ENCODE data around the gene ZNF598. TPM values are rescaled to one million over a fixed set of nuclear protein-coding genes. Genes with fewer than 3 reads are reported as not detected.
A peak's percentile ranks its signal among the peaks of the same experiment; 100 is the strongest.

ZNF598 gene
- total and polyA plus RNA-seq, 4 donors, result 2.7 to 28.4 (median 16.2) TPM

DNA sequence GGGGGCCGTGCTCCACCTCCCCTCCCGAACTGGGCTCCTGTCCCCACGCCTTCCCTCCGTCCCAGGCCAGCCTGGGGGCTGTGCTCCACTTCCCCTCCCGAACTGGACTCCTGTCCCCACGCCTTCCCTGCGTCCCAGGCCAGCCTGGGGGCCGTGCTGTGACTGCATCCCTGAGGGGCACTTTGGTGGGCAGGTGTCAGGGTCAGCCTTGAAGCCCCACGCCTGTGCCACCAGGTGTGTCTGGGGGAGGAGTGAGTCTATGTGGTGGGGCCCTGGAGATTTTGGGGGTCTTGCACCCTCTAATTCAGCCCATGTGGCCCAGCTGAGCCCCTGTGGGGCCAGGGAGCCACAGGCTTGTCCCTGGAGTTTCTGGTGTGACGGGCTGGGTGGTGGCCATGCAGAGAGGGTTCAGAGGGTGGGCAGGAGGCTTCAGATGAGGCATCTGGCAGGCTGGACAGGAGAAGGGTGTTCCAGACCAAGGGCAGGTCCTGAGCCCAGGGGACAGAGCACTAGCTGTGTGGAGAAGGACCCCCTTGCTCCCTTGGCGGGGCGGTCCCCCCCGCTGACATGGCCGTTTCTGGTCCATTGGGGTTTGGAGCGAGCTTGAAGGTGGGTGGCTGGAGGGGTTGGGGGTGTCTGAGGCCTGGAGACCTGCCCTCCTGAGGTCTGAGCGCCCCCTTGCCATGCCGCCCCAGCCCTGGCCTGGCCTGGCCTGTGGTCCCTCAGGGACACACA is 25.2 kb upstream of the ZNF598 start:
- TF ChIP-seq, protein P1, sequence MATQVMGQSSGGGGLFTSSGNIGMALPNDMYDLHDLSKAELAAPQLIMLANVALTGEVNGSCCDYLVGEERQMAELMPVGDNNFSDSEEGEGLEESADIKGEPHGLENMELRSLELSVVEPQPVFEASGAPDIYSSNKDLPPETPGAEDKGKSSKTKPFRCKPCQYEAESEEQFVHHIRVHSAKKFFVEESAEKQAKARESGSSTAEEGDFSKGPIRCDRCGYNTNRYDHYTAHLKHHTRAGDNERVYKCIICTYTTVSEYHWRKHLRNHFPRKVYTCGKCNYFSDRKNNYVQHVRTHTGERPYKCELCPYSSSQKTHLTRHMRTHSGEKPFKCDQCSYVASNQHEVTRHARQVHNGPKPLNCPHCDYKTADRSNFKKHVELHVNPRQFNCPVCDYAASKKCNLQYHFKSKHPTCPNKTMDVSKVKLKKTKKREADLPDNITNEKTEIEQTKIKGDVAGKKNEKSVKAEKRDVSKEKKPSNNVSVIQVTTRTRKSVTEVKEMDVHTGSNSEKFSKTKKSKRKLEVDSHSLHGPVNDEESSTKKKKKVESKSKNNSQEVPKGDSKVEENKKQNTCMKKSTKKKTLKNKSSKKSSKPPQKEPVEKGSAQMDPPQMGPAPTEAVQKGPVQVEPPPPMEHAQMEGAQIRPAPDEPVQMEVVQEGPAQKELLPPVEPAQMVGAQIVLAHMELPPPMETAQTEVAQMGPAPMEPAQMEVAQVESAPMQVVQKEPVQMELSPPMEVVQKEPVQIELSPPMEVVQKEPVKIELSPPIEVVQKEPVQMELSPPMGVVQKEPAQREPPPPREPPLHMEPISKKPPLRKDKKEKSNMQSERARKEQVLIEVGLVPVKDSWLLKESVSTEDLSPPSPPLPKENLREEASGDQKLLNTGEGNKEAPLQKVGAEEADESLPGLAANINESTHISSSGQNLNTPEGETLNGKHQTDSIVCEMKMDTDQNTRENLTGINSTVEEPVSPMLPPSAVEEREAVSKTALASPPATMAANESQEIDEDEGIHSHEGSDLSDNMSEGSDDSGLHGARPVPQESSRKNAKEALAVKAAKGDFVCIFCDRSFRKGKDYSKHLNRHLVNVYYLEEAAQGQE (IDR thresholded peaks at IDR 0.05), result peak; percentile 45
- TF ChIP-seq TAF1 (conservative IDR thresholded peaks at IDR 0.05) (no peak), ZBTB33 (IDR thresholded peaks at IDR 0.05) (no peak), HNF4G (IDR thresholded peaks at IDR 0.05) (no peak), NR2F2 (IDR thresholded peaks at IDR 0.05) (no peak), FOXA2 (IDR thresholded peaks at IDR 0.05) (no peak), RAD21 (IDR thresholded peaks at IDR 0.05) (no peak), GABPA (IDR thresholded peaks at IDR 0.05 in 1 of 2, conservative IDR thresholded peaks at IDR 0.05 in 1 of 2) (no peak), RXRA (IDR thresholded peaks at IDR 0.05) (peak in 1 of 2 donors; percentile 3), YY1 (IDR thresholded peaks at IDR 0.05) (peak; percentile 26), HNF4A (conservative IDR thresholded peaks at IDR 0.05) (peak; percentile 48 to 51), EGR1 (IDR thresholded peaks at IDR 0.05; ENCODE audit: low read depth in 2 of 2) (no peak), SP1 (IDR thresholded peaks at IDR 0.05) (peak; percentile 58), JUND (IDR thresholded peaks at IDR 0.05) (no peak), FOXA1 (IDR thresholded peaks at IDR 0.05) (no peak)
- TF ChIP-seq, protein P2, sequence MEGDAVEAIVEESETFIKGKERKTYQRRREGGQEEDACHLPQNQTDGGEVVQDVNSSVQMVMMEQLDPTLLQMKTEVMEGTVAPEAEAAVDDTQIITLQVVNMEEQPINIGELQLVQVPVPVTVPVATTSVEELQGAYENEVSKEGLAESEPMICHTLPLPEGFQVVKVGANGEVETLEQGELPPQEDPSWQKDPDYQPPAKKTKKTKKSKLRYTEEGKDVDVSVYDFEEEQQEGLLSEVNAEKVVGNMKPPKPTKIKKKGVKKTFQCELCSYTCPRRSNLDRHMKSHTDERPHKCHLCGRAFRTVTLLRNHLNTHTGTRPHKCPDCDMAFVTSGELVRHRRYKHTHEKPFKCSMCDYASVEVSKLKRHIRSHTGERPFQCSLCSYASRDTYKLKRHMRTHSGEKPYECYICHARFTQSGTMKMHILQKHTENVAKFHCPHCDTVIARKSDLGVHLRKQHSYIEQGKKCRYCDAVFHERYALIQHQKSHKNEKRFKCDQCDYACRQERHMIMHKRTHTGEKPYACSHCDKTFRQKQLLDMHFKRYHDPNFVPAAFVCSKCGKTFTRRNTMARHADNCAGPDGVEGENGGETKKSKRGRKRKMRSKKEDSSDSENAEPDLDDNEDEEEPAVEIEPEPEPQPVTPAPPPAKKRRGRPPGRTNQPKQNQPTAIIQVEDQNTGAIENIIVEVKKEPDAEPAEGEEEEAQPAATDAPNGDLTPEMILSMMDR (IDR thresholded peaks at IDR 0.05; ENCODE audit: low read depth, low read length, missing input control), result no peak
- TF ChIP-seq, protein P3, sequence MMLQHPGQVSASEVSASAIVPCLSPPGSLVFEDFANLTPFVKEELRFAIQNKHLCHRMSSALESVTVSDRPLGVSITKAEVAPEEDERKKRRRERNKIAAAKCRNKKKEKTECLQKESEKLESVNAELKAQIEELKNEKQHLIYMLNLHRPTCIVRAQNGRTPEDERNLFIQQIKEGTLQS (IDR thresholded peaks at IDR 0.05), result no peak
- TF ChIP-seq, protein P4, sequence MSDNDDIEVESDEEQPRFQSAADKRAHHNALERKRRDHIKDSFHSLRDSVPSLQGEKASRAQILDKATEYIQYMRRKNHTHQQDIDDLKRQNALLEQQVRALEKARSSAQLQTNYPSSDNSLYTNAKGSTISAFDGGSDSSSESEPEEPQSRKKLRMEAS (IDR thresholded peaks at IDR 0.05), result no peak
- H3K36me3 ChIP-seq (ENCODE audit: control insufficient read depth in 4 of 4, insufficient read depth in 3 of 4, low read depth in 1 of 4, low read length in 3 of 4), result peaks cover 0 to 2% (median 0%) of the 10 kb centered on the region in 4 donors
- H3K9ac ChIP-seq (ENCODE audit: low read depth in 1 of 2, low read length in 2 of 2), result peak overlapping the region; percentile 51 to 77
- 33% methylated on average over 15 of the region's 17 CpGs for WGBS
- peak overlapping the region; percentile 91 to 98 for H3K27ac ChIP-seq (ENCODE audit: low read depth in 1 of 2, low read length in 2 of 2)
- H3K4me1 ChIP-seq (ENCODE audit: control insufficient read depth in 4 of 4, insufficient read depth in 4 of 4, low read length in 3 of 4), result peaks cover 20 to 87% (median 60%) of the 10 kb centered on the region in 4 donors
- no peaks in the 10 kb centered on the region for H3K27me3 ChIP-seq (ENCODE audit: control insufficient read depth in 4 of 4, insufficient read depth in 4 of 4, low read length in 3 of 4)
- no peaks in the 10 kb centered on the region for H3K9me3 ChIP-seq (ENCODE audit: control insufficient read depth in 4 of 4, low read length in 3 of 4)
- DNase-seq (ENCODE audit: low spot score), result no peak
- H3K4me3 ChIP-seq (ENCODE audit: low read depth in 1 of 3, low read length in 3 of 3), result peak overlapping the region; percentile 42 to 69 (median 48)
